Kidney (tissue), 14 donors: ENCODE results near the gene RNASEH2B. TPM values are rescaled to one million over a fixed set of nuclear protein-coding genes. Genes with fewer than 3 reads are reported as not detected.

Source experiments
- DNase-seq, 5 donors: peaks; one replicate each; pipeline ENCODE4 v3.0.0-alpha.2; 2013 to 2020
- FAIRE-seq: peaks from 2 replicates; lab custom pipeline; 2012; peaks lifted over from hg19 to GRCh38; lab: Jason Lieb, UNC
- H3K27ac ChIP-seq, 2 donors: one replicate each; pipeline ENCODE4 v1.7.0; 2013; ENCODE audit warnings: low read depth in 2 of 2, low read length in 2 of 2, inconsistent platforms in 1 of 2
- H3K27me3 ChIP-seq: one replicate; pipeline ENCODE4 v1.7.1; 2013; ENCODE audit warnings: low read length, inconsistent platforms; ENCODE audit not compliant: control insufficient read depth, insufficient read depth
- H3K36me3 ChIP-seq, 3 donors: one replicate each; pipeline versions ENCODE4 v1.7.0 to v1.7.1; 2013; ENCODE audit warnings: low read length in 3 of 3, control low read depth in 1 of 3, inconsistent platforms in 1 of 3; ENCODE audit not compliant: insufficient read depth in 3 of 3, control insufficient read depth in 2 of 3
- H3K4me1 ChIP-seq, 3 donors: one replicate each; pipeline versions ENCODE4 v1.7.0 to v1.7.1; 2013; ENCODE audit warnings: low read length in 3 of 3, inconsistent platforms in 1 of 3, low read depth in 1 of 3; ENCODE audit not compliant: control insufficient read depth in 2 of 3, insufficient read depth in 2 of 3
- H3K4me3 ChIP-seq, 3 donors: one replicate each; pipeline versions ENCODE4 v1.7.0 to v1.8.1; 2013; ENCODE audit warnings: low read length in 3 of 3, control low read depth in 1 of 3, inconsistent platforms in 1 of 3
- H3K9ac ChIP-seq, 3 donors: one replicate each; pipeline versions ENCODE4 v1.7.0 to v1.7.1; 2013; ENCODE audit warnings: low read length in 3 of 3, control low read depth in 1 of 3, inconsistent platforms in 1 of 3
- H3K9me3 ChIP-seq, 3 donors: one replicate each; pipeline versions ENCODE4 v1.7.0 to v1.7.1; 2013; ENCODE audit warnings: low read length in 3 of 3, control low read depth in 1 of 3, inconsistent platforms in 1 of 3; ENCODE audit not compliant: control insufficient read depth in 2 of 3, insufficient read depth in 1 of 3
- intact Hi-C: fragments of 100-400 bp; cut with DNase I; formaldehyde crosslinking; loops from one replicate; pipeline ENCODE4 v1.11.1; 2022
- polyA plus RNA-seq: library from polyadenylated mRNA; stranded (reverse); fragments of 350-450 nt; fragmentation: Illumina TruSeq; extraction: RNeasy Lipid Tissue Mini Kit (QIAGEN cat#74804); gene quantifications from one replicate; pipeline ENCODE4 v1.2.3, GENCODE V29; 2014; ENCODE audit warnings: low read depth, low replicate concordance; ENCODE audit not compliant: insufficient read depth
- total RNA-seq: library from RNA; stranded (reverse); fragmentation: NEBNext Ultra II Directional; extraction: Animal tissue kit (Norgen Biotek cat#: 25700); gene quantifications from one replicate; pipeline ENCODE4 v1.2.1, GENCODE V29; 2021
- TF ChIP-seq, protein P1 (sequence below): IDR thresholded peaks from 3 replicates; pipeline ENCODE4 v1.5.1; 2012; ENCODE audit warnings: mild to moderate bottlenecking, moderate library complexity, borderline replicate concordance; ENCODE audit not compliant: insufficient read depth; ENCODE audit errors: extremely low read depth
- donor health status: control.
- donor health status: control.
- donor health status: control.
- donor health status: control.
- donor health status: control.
- donor health status: DM: yes; HTN: yes; CAD: no.
- donor health status: Normal renal cell carcinoma (clear cell type).

The RNASEH2B gene
- total and polyA plus RNA-seq, 2 donors from 2014 or later: 32.5 to 37.7 TPM

GRCh38 chr13:50893211-50893852 lies 16.3 kb upstream of the RNASEH2B start:
- Histone ChIP-seq H3K27ac (no peak overlapping the region), H3K27me3 (no peaks in the 10 kb centered on the region), H3K4me3 (no peak overlapping the region), H3K9me3 (no peaks in the 10 kb centered on the region), H3K36me3 (no peaks in the 10 kb centered on the region), H3K4me1 (no peaks in the 10 kb centered on the region), H3K9ac (no peak overlapping the region)
- FAIRE-seq: no peak
- peak in 2 of 5 donors; percentile 70 to 88 for DNase-seq
- intact Hi-C loops: no loop called here
- TF ChIP-seq, protein P1, sequence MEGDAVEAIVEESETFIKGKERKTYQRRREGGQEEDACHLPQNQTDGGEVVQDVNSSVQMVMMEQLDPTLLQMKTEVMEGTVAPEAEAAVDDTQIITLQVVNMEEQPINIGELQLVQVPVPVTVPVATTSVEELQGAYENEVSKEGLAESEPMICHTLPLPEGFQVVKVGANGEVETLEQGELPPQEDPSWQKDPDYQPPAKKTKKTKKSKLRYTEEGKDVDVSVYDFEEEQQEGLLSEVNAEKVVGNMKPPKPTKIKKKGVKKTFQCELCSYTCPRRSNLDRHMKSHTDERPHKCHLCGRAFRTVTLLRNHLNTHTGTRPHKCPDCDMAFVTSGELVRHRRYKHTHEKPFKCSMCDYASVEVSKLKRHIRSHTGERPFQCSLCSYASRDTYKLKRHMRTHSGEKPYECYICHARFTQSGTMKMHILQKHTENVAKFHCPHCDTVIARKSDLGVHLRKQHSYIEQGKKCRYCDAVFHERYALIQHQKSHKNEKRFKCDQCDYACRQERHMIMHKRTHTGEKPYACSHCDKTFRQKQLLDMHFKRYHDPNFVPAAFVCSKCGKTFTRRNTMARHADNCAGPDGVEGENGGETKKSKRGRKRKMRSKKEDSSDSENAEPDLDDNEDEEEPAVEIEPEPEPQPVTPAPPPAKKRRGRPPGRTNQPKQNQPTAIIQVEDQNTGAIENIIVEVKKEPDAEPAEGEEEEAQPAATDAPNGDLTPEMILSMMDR: no peak

DNA sequence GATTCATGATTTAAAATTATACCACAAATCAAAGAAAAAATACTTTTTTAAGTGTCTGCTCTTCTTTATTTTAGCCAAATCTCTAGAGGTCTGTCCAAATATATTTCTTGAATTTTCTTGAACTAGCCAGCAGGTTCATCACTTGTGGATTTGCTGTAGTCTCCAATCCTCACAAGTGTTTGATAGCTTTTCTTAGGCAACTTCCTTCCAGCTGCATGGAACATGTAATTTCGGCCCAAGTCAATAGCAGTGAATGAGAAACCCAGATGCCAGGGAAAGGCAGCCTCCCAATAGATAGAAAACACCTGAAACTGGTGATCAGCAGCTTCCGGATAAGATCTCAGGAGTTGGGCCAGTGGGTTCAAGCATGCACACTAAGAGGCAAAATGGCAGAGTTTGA lies 15.6 kb upstream of the RNASEH2B start:
- H3K9ac ChIP-seq: no peak overlapping the region
- H3K4me3 ChIP-seq: no peak overlapping the region
- H3K36me3 ChIP-seq: no peaks in the 10 kb centered on the region
- no peak for FAIRE-seq
- H3K4me1 ChIP-seq: no peaks in the 10 kb centered on the region
- intact Hi-C loops: no loop called here
- H3K27ac ChIP-seq: no peak overlapping the region
- TF ChIP-seq, protein P1: no peak
- no peaks in the 10 kb centered on the region for H3K9me3 ChIP-seq
- H3K27me3 ChIP-seq: no peaks in the 10 kb centered on the region
- no peak for DNase-seq

DNA sequence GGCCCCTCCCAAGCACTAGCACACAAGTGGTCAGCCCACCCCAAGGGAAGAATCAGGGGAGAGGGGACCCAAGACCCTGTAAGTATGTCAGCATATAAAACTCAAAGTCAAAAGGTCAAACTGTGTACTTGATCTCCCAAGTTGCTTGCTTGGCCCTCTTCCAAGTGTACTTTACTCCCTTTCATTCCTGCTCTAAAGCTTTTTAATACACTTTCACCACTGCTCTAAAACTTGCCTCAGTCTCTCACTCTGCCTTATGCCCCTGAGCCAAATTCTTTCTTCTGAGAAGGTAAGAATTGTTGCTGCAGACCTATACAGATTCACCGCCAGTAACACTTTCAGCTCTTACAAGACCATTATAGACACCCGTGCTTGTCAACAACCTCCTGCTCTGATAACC lies 15.1 kb upstream of the RNASEH2B start:
- H3K4me3 ChIP-seq: no peak overlapping the region
- TF ChIP-seq, protein P1: no peak
- no peak for FAIRE-seq
- H3K4me1 ChIP-seq: no peaks in the 10 kb centered on the region
- peak in 2 of 5 donors; percentile 24 to 39 for DNase-seq
- no peaks in the 10 kb centered on the region for H3K36me3 ChIP-seq
- no peaks in the 10 kb centered on the region for H3K27me3 ChIP-seq
- H3K9me3 ChIP-seq: no peaks in the 10 kb centered on the region
- intact Hi-C loops: no loop called here
- H3K27ac ChIP-seq: no peak overlapping the region
- no peak overlapping the region for H3K9ac ChIP-seq

DNA sequence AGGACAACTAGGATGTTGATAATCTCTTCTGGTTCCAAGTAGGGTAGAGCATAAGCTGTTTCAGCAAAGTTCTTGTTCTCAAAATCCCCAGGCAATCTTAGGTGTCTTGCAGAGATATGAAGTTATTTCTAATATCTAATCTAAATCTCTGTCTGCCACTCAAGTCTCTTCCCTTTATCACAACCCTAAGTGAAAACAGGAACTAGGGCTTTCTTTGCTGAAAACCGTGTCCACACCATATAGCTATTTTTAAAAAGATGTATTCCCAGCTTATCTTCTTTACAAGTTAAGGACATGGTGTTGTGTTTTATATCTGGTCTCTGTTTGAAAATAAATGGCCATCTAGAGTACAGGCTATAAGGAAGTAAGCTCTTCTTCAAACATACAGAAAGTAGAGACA lies 11.3 kb upstream of the RNASEH2B start:
- H3K9me3 ChIP-seq: no peaks in the 10 kb centered on the region
- no peak overlapping the region for H3K9ac ChIP-seq
- FAIRE-seq: no peak
- TF ChIP-seq, protein P1: no peak
- H3K36me3 ChIP-seq: no peaks in the 10 kb centered on the region
- no peak overlapping the region for H3K4me3 ChIP-seq
- no peak for DNase-seq
- no peaks in the 10 kb centered on the region for H3K4me1 ChIP-seq
- no peak overlapping the region for H3K27ac ChIP-seq
- no peaks in the 10 kb centered on the region for H3K27me3 ChIP-seq
- intact Hi-C loops: no loop called here
